GM23248 (cell line): ENCODE results near the gene DGKH.

Source experiments
- EZH2 ChIP-seq: fragments of 200-600 bp; sonication (generic); IDR thresholded peaks from 2 replicates; pipeline ENCODE4 v1.6.1; 2018; ENCODE audit warnings: antibody characterized with exemption, mild to moderate bottlenecking; ENCODE audit not compliant: insufficient read depth, poor library complexity, severe bottlenecking
- EZH2phosphoT487 ChIP-seq: fragments of 200-600 bp; sonication (generic); IDR thresholded peaks from 2 replicates; pipeline ENCODE4 v1.6.1; 2018; ENCODE audit warnings: antibody characterized with exemption, moderate library complexity, mild to moderate bottlenecking, low read depth; ENCODE audit not compliant: insufficient read depth

DNA sequence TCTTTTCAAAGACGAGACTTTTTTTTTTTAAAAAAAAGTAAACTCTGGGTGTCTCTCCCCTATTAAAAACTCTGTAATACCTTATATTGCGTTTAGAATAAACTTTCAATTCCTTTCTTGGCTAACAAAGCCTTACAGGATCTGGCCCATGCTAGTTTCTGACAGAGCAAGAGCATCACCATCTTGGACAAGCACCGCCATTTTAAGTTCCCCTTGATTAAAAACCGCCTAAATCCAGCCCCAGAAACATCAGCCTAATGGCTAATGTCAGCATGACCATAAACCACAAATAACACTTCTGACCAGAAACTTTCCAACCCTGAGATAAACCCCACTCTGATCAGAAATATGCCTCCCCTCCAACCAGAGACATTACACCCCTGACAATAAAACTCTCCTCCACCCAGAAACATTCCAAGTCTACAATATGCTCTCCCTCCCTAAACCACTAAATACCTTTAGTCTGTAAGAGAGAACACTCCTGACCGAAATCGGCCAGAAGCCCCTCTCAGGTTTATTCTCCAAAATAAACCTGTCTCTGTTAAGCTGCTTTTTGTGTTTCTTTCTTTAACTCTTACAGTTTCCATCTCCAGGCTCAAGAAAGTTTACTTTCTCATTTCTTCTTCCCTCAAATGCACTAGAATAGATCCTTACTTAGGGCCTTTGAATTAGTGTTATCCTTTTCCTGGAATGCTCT, 221.9 kb downstream of the DGKH start:
- TF ChIP-seq EZH2: no peak
- TF ChIP-seq EZH2phosphoT487: no peak
